ENCODE results near the gene METTL26. TPM values are rescaled to one million over a fixed set of nuclear protein-coding genes. Genes with fewer than 3 reads are reported as not detected.

Gene METTL26
- total RNA-seq, 4 donors from 2014 or later = 147 to 204 (median 176) TPM

DNA sequence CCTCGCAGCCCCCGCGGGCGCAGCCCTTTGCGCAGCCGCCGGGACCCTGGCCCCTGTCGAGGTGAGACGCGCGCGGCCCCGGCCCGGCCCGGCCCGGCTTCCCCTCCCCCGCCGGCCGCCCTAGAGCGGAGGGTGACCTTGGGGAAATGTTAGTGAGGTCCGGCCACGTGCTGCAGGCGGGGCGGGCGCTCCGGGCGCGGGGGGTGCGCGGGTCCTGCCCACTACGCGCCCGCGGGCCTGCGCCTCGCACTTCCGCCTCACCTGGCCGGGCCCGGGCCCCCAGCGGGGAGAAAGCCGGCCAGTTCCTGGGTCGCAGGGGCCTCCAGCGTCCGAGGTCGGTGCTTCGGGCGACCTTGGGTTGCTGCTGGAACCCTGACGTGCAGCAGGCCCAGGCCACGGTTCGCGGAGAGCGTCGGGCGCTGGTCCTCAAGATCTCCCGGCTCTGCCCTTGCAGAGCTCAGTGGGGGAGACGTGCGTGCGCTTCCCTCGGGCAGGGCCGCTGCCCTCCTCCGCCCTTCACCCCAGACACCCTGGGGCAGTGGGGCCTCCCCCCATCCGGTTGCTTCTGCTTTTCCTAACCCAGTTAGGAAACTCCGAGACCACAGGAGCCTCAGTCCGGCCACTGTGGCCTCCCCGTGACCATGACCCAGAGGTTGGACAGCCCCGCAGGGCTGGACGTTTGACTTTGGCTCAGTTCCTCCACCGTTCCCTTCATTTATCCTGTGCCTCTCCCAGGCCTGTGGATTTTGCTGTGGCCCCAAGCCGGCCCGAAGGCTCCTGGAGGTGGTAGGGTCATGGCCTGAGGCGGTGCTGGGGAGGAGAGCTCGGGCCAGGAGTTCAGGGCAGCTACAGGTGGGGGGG, 6.3 kb upstream of the METTL26 start:
- TF ChIP-seq EP300 (IDR thresholded peaks at IDR 0.05) = no peak
- TF ChIP-seq, protein P1, sequence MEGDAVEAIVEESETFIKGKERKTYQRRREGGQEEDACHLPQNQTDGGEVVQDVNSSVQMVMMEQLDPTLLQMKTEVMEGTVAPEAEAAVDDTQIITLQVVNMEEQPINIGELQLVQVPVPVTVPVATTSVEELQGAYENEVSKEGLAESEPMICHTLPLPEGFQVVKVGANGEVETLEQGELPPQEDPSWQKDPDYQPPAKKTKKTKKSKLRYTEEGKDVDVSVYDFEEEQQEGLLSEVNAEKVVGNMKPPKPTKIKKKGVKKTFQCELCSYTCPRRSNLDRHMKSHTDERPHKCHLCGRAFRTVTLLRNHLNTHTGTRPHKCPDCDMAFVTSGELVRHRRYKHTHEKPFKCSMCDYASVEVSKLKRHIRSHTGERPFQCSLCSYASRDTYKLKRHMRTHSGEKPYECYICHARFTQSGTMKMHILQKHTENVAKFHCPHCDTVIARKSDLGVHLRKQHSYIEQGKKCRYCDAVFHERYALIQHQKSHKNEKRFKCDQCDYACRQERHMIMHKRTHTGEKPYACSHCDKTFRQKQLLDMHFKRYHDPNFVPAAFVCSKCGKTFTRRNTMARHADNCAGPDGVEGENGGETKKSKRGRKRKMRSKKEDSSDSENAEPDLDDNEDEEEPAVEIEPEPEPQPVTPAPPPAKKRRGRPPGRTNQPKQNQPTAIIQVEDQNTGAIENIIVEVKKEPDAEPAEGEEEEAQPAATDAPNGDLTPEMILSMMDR (IDR thresholded peaks at IDR 0.05) = no peak
- no peak for TF ChIP-seq POLR2A (IDR thresholded peaks at IDR 0.05)
- DNase-seq (ENCODE audit: low spot score in 2 of 2) = no peak
- no peaks in the 10 kb centered on the region for H3K27me3 ChIP-seq
- H3K9me3 ChIP-seq = no peaks in the 10 kb centered on the region
- 12 to 21% methylated on average over 16 to 19 of the region's 72 CpGs for WGBS, 2 donors
- peaks cover 0 to 58% (median 28%) of the 10 kb centered on the region in 4 donors for H3K4me1 ChIP-seq
- H3K27ac ChIP-seq = peak overlapping the region; percentile 77 to 86 (median 82)
- peaks cover 0 to 6% (median 0%) of the 10 kb centered on the region in 3 donors for H3K36me3 ChIP-seq
- H3K4me3 ChIP-seq = peak overlapping the region; percentile 58 to 91 (median 80)

DNA sequence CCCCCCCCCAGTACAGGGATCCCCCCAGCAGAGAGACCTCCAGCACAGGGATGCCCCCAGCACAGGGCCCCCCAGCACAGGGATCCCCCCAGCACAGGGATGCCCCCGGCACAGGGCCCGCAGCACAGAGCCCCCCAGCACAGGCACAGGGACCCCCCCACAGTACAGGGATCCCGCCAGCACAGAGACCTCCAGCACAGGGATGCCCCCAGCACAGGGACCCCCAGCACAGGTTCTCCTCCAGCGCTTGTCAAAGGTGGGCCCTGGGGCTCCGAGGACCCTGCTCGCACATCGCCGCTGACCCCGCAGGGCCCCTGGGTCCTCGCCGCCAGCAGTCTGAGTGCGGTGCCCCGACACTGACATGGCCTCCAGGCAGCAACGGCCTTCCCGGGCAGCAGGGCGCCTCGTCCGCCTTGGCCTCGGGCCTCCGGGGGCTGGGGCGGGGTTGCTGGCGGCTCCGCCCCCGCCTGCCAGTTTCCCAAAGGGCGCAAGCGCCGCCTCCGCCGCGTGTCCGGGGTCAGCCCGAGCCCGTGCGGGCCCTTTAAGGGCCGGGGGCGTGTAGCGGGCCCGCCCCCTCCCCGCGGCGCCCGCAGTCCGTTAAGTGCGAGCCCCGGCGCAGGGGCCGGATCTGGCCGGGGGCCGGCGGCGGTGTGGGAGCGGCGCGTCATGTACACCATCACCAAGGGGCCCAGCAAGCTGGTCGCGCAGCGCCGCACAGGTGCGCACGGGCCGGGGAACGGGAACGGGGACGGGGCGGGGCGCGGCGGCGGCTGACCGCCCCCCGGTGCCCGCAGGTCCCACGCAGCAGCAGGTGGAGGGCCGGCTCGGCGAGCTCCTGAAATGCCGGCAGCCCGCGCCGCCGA, 5.5 kb upstream of the METTL26 start, which contains the start of gene MCRIP2:
Gene MCRIP2, plus strand, starts transcription at position 503 of the 863 bp plus-strand sequence. Its CDS starts 164 bp downstream, at position 667.
- H3K36me3 ChIP-seq = peaks cover 0 to 2% (median 0%) of the 10 kb centered on the region in 3 donors
- 1 to 2% methylated on average over 8 to 37 of the region's 81 CpGs for WGBS, 2 donors
- H3K9me3 ChIP-seq = no peaks in the 10 kb centered on the region
- DNase-seq (ENCODE audit: low spot score in 2 of 2) = peak; percentile 59 to 70
- TF ChIP-seq POLR2A (IDR thresholded peaks at IDR 0.05) (peak in 1 of 2 donors; percentile 36), EP300 (IDR thresholded peaks at IDR 0.05) (peak in 1 of 2 donors; percentile 41)
- TF ChIP-seq, protein P1 (IDR thresholded peaks at IDR 0.05) = peak in 1 of 5 experiments; percentile 4
- no peaks in the 10 kb centered on the region for H3K27me3 ChIP-seq
- peaks cover 0 to 52% (median 25%) of the 10 kb centered on the region in 4 donors for H3K4me1 ChIP-seq
- peak within 1 kb of the TSS; percentile 58 to 91 (median 80) for H3K4me3 ChIP-seq
- H3K27ac ChIP-seq = peak within 1 kb of the TSS; percentile 77 to 87 (median 86)

DNA sequence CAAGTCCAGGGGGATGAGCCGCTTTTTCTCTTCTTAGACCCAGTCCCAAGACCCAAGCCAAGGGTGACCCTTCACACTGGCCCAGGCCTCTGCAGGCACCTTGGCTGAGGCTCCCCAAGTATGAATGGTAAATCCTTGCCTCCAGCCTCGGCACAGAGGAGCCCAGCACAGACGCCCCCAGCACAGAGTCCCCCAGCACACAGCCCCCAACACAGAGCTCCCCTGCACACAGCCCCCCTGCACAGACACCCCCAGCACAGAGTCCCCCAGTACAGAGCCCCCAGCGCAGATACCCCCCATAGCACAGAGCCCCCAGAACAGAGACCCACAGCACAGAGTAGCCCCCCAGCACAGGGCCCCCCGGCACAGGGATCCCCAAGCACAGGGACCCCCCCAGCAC, 4.5 kb upstream of the METTL26 start:
- no peaks in the 10 kb centered on the region for H3K27me3 ChIP-seq
- peak overlapping the region in 2 of 4 donors; percentile 85 to 86 for H3K27ac ChIP-seq
- 87 to 96% methylated on average over 2 to 4 of the region's 5 CpGs for WGBS, 2 donors
- peaks cover 0 to 46% (median 21%) of the 10 kb centered on the region in 4 donors for H3K4me1 ChIP-seq
- no peak for TF ChIP-seq EP300 (IDR thresholded peaks at IDR 0.05)
- TF ChIP-seq POLR2A (IDR thresholded peaks at IDR 0.05) = no peak
- TF ChIP-seq, protein P1 (IDR thresholded peaks at IDR 0.05) = no peak
- DNase-seq (ENCODE audit: low spot score in 2 of 2) = no peak
- H3K9me3 ChIP-seq = no peaks in the 10 kb centered on the region
- H3K36me3 ChIP-seq = no peaks in the 10 kb centered on the region
- peak overlapping the region in 1 of 4 donors; percentile 71 for H3K4me3 ChIP-seq

DNA sequence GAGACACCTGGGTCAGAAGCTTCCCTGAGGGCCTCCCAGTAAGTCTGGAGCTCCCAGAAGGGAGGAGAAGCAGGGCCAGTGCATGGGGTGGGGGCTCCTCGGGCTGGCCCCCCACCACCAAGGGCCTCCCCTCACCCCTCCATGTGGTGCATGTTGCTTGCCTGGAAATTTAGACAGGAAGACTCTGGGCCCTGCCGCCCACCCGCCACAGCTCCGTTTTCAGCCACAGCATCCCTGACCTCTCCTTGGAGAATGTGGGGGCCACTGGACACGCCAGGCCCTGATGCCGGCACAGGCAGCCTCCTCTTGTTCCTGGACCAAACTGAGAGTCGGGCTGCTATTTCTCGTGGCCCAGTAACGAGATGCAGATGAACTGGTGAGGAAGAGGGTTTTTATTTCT, 2.7 kb upstream of the METTL26 start:
- Histone ChIP-seq H3K9me3 (no peaks in the 10 kb centered on the region), H3K27ac (peak overlapping the region in 1 of 4 donors; percentile 92), H3K4me3 (no peak overlapping the region), H3K4me1 (peaks cover 0 to 51% (median 29%) of the 10 kb centered on the region in 4 donors), H3K27me3 (no peaks in the 10 kb centered on the region), H3K36me3 (peaks cover 0 to 9% (median 0%) of the 10 kb centered on the region in 3 donors)
- WGBS, 2 donors = 62 to 66% methylated on average over 8 to 9 of the region's 9 CpGs
- DNase-seq (ENCODE audit: low spot score in 2 of 2) = no peak
- TF ChIP-seq POLR2A (IDR thresholded peaks at IDR 0.05) = no peak
- TF ChIP-seq EP300 (IDR thresholded peaks at IDR 0.05) = no peak
- TF ChIP-seq, protein P1 (IDR thresholded peaks at IDR 0.05) = no peak
